ENCODE measurements around the gene STRN4. TPM values are rescaled to one million over a fixed set of nuclear protein-coding genes. Genes with fewer than 3 reads are reported as not detected.

Gene STRN4
- total and polyA plus RNA-seq, 9 of the 15 experiments (the other 6 are each of a cell fraction or from before 2014, with no cell fraction given), result 0.62 to 83.7 (median 36.9) TPM

GRCh38 chr19:46725859-46726393 lies 20.3 kb downstream of the STRN4 start (continued):
- TF ChIP-seq MECOM (CRISPR knock-in tag; IDR thresholded peaks at IDR 0.05) (no peak), NRF1 (conservative IDR thresholded peaks at IDR 0.05 in 1 of 2, IDR thresholded peaks at IDR 0.05 in 1 of 2) (no peak), ETV5 (CRISPR knock-in tag; IDR thresholded peaks at IDR 0.05; ENCODE audit: low read depth) (no peak)

- no peak for DNase-seq (ENCODE audit: extremely low read depth in 1 of 4, low spot score in 3 of 4)
- no peak overlapping the region for H3K4me3 ChIP-seq
- H3K36me3 ChIP-seq (ENCODE audit: control insufficient read depth, insufficient read depth, low read length), result peaks cover 98% of the 10 kb centered on the region; the same call in 2 of the 3 replicates
- H3K27ac ChIP-seq (ENCODE audit: extremely low read depth, low read depth, low read length), result no peak overlapping the region
- POLR2A ChIA-PET, result interaction anchor here (0.7 kb wide), 1 partner anchor 13 kb away, joined by 3 read pairs; no protein-coding TSS in a partner anchor
- no peak overlapping the region for H3K9ac ChIP-seq (ENCODE audit: insufficient read depth in 1 of 2, low read depth in 2 of 2, low read length in 2 of 2)
- H3K9me3 ChIP-seq (replicated peaks; ENCODE audit: control insufficient read depth, insufficient read depth, low read depth, low read length), result no peaks in the 10 kb centered on the region
- H3K27me3 ChIP-seq (ENCODE audit: control insufficient read depth in 2 of 2, insufficient read depth in 2 of 2, low read length in 2 of 2), result no peaks in the 10 kb centered on the region
- no TSS peak for BruUV-seq (replicated peaks)
- no peak for ATAC-seq
- peaks cover 2 to 62% of the 10 kb centered on the region in 2 experiments; a peak in 3 of 5 replicates for H3K4me1 ChIP-seq (replicated peaks in 1 of 2; ENCODE audit: control insufficient read depth in 2 of 2, insufficient read depth in 2 of 2, low read length in 2 of 2)
- no peak overlapping the region for H3K4me2 ChIP-seq (ENCODE audit: insufficient read depth, low read length)
- intact Hi-C loops (cut with micrococcal nuclease) (no loop called here), in situ Hi-C loops (cut with MboI) (no loop called here)
- TF ChIP-seq IRF1 (CRISPR knock-in tag; IDR thresholded peaks at IDR 0.05; ENCODE audit: borderline replicate concordance), result no peak
- TF ChIP-seq POLR2G (IDR thresholded peaks at IDR 0.05; ENCODE audit: low read depth, low read length), result peak; percentile 45; the same call in 1 of the 2 replicates
- H4K20me1 ChIP-seq (replicated peaks; ENCODE audit: control insufficient read depth, insufficient read depth, low read length), result peaks cover 19% of the 10 kb centered on the region
- 92% methylated on average over 20 of the region's 26 CpGs for WGBS (ENCODE audit: insufficient coverage, low coverage, missing lambda C conversion rate)
- no peak for FAIRE-seq
- peaks cover 22% of the 10 kb centered on the region for H3K79me2 ChIP-seq (ENCODE audit: control insufficient read depth, insufficient read depth, low read length)
- CTCF ChIA-PET (ENCODE audit: low intra/inter-chr PET ratio), result no interaction called here
- peaks cover 4% of the 10 kb centered on the region for H3K9me1 ChIP-seq (ENCODE audit: control insufficient read depth, insufficient read depth, low read length)
- no peak overlapping the region for H2AFZ ChIP-seq (ENCODE audit: low read depth, low read length)
Observed at GRCh38 chr19:46725036-46725820, 21.0 kb downstream of the STRN4 start.
